NT2/D1 (cell line): ENCODE data around the gene PRDX5.

ENCODE experiments used
- SUZ12 ChIP-seq: IDR thresholded peaks from 2 replicates; pipeline ENCODE4 v1.6.1; 2011; ENCODE audit not compliant: insufficient read length, insufficient read depth; ENCODE audit errors: extremely low read depth
- YY1 ChIP-seq: IDR thresholded peaks from 2 replicates; pipeline ENCODE4 v1.6.1; 2011; ENCODE audit not compliant: insufficient read length, insufficient read depth
- ZNF274 ChIP-seq: IDR thresholded peaks from 2 replicates; pipeline ENCODE4 v1.6.1; 2011; ENCODE audit warnings: mild to moderate bottlenecking, low read depth, low read length

GRCh38 chr11:64357446-64357845 is 39.5 kb downstream of the PRDX5 start:
- TF ChIP-seq SUZ12 = no peak
- no peak for TF ChIP-seq ZNF274
- no peak for TF ChIP-seq YY1
